HG03025 (cell line): Measurements from ENCODE around the gene TRIM29.

ENCODE experiments used
- ATAC-seq: cut with Tn5 transposase; IDR thresholded peaks from one replicate; pipeline ENCODE4 v1.9.1; 2021; ENCODE audit warnings: mild to moderate bottlenecking, moderate library complexity; ENCODE audit not compliant: unreplicated experiment, low FRiP score

TRIM29 gene

DNA sequence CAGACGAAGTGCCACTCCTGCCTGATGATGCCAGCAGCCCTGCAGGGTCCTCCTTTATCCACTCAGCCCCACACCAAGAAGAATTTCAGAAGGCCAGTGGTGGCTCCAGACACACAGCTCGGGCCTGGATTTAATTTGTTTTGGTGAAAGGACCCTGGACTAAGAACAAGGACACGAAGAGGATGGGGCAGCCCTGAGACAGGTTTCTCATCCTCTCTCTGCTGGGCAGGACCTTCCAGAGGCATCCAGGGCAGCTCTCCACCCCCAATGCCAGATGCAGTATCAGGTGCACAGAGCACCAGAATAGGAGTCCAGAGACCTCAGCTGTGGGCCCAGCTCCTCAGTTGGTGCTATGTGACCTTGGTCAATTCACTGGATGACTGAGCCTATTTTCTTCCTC, 72.0 kb downstream of the TRIM29 start:
- no peak for ATAC-seq

DNA sequence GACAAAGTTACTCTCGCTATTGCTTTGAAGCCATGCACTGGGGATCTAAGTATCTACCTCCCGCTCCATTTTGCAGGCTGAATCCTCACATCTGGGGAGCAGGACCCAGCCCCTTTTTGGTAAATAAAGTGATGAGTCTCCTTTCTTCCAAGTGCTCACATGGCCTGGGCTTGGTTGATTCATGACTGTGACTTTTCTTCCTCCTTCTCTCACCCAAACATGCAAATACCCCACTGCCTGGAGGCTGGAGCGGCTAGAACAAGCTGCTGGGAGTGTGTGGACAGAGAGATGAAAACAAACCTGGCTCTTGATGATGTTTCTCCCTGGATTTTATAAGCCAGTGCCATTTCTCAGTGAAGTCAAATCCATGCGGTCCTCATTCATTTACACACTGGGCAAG, 72.7 kb downstream of the TRIM29 start:
- ATAC-seq: no peak

DNA sequence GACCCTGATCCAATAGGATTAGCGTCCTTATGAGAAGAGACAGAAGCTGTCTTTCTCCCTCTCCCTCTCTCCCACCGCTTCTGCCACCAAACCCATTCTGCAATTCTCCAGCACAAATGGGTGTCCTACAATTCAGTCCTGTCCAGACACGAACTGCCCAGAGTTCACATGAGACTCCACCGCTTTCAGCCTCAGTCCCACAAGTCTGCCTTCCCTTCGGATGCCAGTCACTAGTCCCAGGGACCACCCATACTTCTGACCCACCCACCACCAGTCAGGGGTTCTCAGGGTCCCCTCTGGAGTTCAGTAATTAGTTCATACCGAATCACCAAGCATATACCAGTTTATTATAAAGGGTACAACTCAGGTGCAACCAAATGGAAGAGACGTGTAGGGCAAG, 73.6 kb downstream of the TRIM29 start:
- no peak for ATAC-seq

GRCh38 chr11:120063686-120064340, 74.1 kb downstream of the TRIM29 start:
- no peak for ATAC-seq

- no peak for ATAC-seq
Measured at GRCh38 chr11:120062561-120062930, 75.4 kb downstream of the TRIM29 start.

DNA sequence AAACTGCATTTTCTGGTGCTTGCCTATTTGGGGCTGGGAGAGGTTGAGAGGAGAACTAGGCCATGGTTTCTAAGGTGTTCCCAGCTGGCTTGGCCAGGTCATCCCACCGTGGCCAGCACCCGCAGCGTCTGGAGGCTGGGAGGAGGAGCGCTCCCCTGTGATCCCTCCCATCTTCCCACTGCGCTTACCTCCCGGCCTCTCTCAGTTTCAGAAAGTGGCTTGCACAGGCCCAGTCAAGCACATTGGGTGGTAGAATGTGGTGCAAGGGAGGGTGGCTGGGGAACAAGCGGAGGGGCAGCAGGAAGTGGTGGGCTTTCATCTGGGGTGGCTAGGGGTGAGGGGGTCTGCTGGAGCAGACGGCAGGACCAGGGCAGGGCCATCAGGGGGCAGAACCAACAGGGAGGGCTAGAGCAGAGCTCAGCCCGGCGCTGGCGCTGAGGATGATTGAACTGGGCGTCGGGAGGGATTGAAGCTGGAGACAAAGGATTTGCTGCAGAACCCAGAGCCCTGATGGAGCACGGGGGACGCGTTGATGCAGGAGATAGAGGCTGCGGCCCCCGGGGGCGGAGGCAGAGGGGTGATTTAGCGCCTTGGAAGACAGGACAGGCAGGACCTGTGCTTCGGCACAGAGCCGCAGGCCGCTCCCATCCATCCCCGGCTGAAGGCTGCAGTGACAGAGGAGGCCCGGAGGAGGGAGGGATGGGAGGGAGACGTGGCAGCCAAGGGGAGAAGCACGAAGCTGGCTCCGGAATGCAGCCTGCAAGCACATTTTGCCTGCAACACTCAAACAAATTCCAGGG, 76.0 kb downstream of the TRIM29 start:
- no peak for ATAC-seq
